ENCODE data around the gene ADCY1. TPM values are rescaled to one million over a fixed set of nuclear protein-coding genes. Genes with fewer than 3 reads are reported as not detected.
A peak's percentile ranks its signal among the peaks of the same experiment; 100 is the strongest.

The ADCY1 gene
- total RNA-seq, 1 donor from 2014 or later, result 13.7 TPM

- H3K27ac Mint-ChIP-seq (ENCODE audit: unreplicated experiment), result no peak overlapping the region
- no peak for TF ChIP-seq CTCF (conservative IDR thresholded peaks at IDR 0.05)
- H3K9me3 Mint-ChIP-seq, result no peaks in the 10 kb centered on the region
- no peaks in the 10 kb centered on the region for H3K4me1 Mint-ChIP-seq
- DNase-seq (ENCODE audit: low read depth, low spot score), result no peak
- H3K27me3 Mint-ChIP-seq (ENCODE audit: low read depth), result no peaks in the 10 kb centered on the region
- H3K4me3 Mint-ChIP-seq, result no peak overlapping the region
- H3K36me3 Mint-ChIP-seq (ENCODE audit: low read depth), result peaks cover 2% of the 10 kb centered on the region
These were observed 82.3 kb downstream of the ADCY1 start for GRCh38 chr7:45656431-45656830.

DNA sequence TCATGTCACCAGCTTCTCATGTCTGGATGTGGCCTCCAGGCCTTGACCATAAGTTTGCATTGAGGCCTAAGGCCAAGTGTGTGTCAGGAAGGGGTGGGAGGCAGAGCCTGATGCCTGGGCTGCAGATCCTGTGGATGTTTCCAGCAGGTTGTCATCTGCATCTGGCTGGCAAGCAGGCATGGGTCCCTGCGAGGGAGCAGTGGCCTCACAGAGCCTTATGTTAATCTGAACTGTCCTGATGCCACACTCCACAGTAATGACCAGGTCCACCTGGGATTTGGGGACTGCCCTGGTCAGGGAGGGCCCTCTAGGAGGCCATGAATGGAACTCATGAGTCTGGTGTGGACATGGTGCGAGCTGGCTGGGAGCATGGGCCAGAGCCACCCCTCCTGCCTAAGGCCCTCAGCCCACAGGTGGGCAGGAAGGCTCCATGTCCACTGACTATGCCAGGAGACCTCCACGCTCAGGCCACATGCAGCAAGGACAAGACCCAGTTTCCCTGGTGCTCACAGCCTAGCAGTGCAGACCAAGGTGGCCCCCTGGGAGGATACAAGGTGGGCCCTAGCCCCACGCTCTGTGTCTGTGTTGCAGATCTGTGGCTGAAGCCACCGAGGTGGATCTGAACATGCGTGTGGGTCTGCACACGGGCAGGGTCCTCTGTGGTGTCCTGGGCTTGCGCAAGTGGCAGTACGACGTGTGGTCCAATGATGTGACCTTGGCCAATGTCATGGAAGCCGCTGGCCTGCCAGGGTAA, 83.1 kb downstream of the ADCY1 start:
- Mint-ChIP-seq H3K9me3 (no peaks in the 10 kb centered on the region), H3K27ac (ENCODE audit: unreplicated experiment) (no peak overlapping the region), H3K36me3 (ENCODE audit: low read depth) (peaks cover 2% of the 10 kb centered on the region), H3K27me3 (ENCODE audit: low read depth) (no peaks in the 10 kb centered on the region), H3K4me3 (no peak overlapping the region), H3K4me1 (no peaks in the 10 kb centered on the region)
- no peak for DNase-seq (ENCODE audit: low read depth, low spot score)
- TF ChIP-seq CTCF (conservative IDR thresholded peaks at IDR 0.05), result no peak

GRCh38 chr7:45657890-45658715, 83.9 kb downstream of the ADCY1 start:
- H3K27ac Mint-ChIP-seq (ENCODE audit: unreplicated experiment), result no peak overlapping the region
- H3K27me3 Mint-ChIP-seq (ENCODE audit: low read depth), result no peaks in the 10 kb centered on the region
- DNase-seq (ENCODE audit: low read depth, low spot score), result no peak
- no peaks in the 10 kb centered on the region for H3K4me1 Mint-ChIP-seq
- peaks cover 2% of the 10 kb centered on the region for H3K36me3 Mint-ChIP-seq (ENCODE audit: low read depth)
- H3K9me3 Mint-ChIP-seq, result no peaks in the 10 kb centered on the region
- no peak overlapping the region for H3K4me3 Mint-ChIP-seq
- no peak for TF ChIP-seq CTCF (conservative IDR thresholded peaks at IDR 0.05)

- no peak for DNase-seq (ENCODE audit: low read depth, low spot score)
- no peaks in the 10 kb centered on the region for H3K9me3 Mint-ChIP-seq
These were observed 84.7 kb downstream of the ADCY1 start for GRCh38 chr7:45658716-45659495.

More at GRCh38 chr7:45658716-45659495, 84.7 kb downstream of the ADCY1 start:
- H3K27ac Mint-ChIP-seq (ENCODE audit: unreplicated experiment), result peak overlapping the region; percentile 27
- H3K27me3 Mint-ChIP-seq (ENCODE audit: low read depth), result no peaks in the 10 kb centered on the region
- peaks cover 2% of the 10 kb centered on the region for H3K36me3 Mint-ChIP-seq (ENCODE audit: low read depth)
- H3K4me3 Mint-ChIP-seq, result no peak overlapping the region
- H3K4me1 Mint-ChIP-seq, result no peaks in the 10 kb centered on the region
- TF ChIP-seq CTCF (conservative IDR thresholded peaks at IDR 0.05), result no peak

Data from neural crest cell (in vitro differentiated cells).